Measurements from ENCODE around the gene HOXB5. TPM values are rescaled to one million over a fixed set of nuclear protein-coding genes. Genes with fewer than 3 reads are reported as not detected.
A peak's percentile ranks its signal among the peaks of the same experiment; 100 is the strongest.

Gene HOXB5
- total and polyA plus RNA-seq, 2 experiments from 2014 or later = 0.27 to 4.4 TPM

DNA sequence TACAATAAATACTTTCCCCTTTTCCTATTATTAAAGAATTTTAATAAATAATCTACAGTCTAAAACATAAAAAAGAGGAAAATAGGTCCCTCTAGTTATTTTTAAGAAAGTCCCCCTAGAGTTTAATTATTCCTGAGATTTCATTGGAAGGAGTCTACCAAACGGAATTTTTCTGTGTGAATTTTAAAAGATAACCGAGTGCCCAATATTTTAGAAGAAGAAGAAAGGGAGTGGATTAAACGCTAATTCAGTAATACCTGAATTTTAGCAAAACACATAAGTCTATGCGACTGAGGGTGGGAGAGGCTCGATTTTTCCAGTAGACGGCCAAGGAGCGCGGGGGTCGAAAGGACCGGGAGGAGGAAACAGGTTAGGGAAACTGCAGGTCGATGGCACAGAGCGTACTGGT is 50.9 kb downstream of the HOXB5 start:
- H3K79me2 ChIP-seq = peaks cover 20% of the 10 kb centered on the region
- peak overlapping the region; percentile 91 for H3K4me2 ChIP-seq
- H2AFZ ChIP-seq = no peak overlapping the region

DNA sequence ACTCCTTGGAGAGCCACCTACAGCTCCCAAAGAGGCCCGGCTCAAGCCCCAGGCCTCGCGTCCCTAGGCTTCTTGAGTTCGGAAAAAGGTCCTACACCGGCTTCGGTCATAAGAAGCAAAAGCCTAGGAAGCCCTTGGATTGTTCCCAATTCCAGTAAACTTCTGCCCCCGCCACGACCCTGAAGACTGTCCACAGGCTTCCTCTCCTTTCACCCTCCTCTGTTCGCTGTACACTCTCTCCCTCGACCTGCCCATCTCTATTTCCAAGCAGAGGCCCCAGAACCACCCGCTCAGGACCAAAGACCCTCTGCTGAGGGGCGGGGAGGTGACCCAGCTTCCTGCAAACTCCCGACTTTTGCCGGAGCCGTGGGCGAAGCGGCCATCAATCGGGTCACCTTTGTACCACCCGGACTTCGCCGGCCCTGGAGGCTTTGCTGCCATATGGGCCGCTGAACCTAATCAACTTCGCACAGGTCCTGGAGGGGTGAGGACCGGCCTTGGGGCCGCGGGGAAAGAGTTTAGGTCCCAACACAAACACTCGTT is 51.4 kb downstream of the HOXB5 start:
- DNase-seq (ENCODE audit: low spot score) = no peak
- H4K20me1 ChIP-seq (ENCODE audit: insufficient read depth, poor library complexity, severe bottlenecking) = no peaks in the 10 kb centered on the region
- peaks cover 79% of the 10 kb centered on the region for H3K27me3 ChIP-seq
- 19% methylated on average over 27 of the region's 27 CpGs for WGBS (ENCODE audit: low lambda C conversion rate, missing lambda C conversion rate)
- H3K36me3 ChIP-seq (replicated peaks; ENCODE audit: insufficient read depth, low read depth) = no peaks in the 10 kb centered on the region
- H3K79me2 ChIP-seq = peaks cover 20% of the 10 kb centered on the region
- peaks cover 14% of the 10 kb centered on the region for H3K4me1 ChIP-seq (ENCODE audit: insufficient read depth)
- peak overlapping the region; percentile 91 for H3K4me2 ChIP-seq
- H3K4me3 ChIP-seq = no peak overlapping the region
- peak overlapping the region; percentile 96 for H3K27ac ChIP-seq
- H2AFZ ChIP-seq = no peak overlapping the region
- no peaks in the 10 kb centered on the region for H3K9me3 ChIP-seq (ENCODE audit: low read depth)
- TF ChIP-seq EZH2 (IDR thresholded peaks at IDR 0.05; ENCODE audit: borderline replicate concordance) = peak; percentile 76
- peak; percentile 70 for TF ChIP-seq EZH2phosphoT487 (IDR thresholded peaks at IDR 0.05; ENCODE audit: low read depth, severe bottlenecking, unreplicated experiment)
- TF ChIP-seq, protein P1, sequence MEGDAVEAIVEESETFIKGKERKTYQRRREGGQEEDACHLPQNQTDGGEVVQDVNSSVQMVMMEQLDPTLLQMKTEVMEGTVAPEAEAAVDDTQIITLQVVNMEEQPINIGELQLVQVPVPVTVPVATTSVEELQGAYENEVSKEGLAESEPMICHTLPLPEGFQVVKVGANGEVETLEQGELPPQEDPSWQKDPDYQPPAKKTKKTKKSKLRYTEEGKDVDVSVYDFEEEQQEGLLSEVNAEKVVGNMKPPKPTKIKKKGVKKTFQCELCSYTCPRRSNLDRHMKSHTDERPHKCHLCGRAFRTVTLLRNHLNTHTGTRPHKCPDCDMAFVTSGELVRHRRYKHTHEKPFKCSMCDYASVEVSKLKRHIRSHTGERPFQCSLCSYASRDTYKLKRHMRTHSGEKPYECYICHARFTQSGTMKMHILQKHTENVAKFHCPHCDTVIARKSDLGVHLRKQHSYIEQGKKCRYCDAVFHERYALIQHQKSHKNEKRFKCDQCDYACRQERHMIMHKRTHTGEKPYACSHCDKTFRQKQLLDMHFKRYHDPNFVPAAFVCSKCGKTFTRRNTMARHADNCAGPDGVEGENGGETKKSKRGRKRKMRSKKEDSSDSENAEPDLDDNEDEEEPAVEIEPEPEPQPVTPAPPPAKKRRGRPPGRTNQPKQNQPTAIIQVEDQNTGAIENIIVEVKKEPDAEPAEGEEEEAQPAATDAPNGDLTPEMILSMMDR (IDR thresholded peaks at IDR 0.05; ENCODE audit: poor library complexity) = no peak
- no peaks in the 10 kb centered on the region for H3K9me2 ChIP-seq (replicated peaks; ENCODE audit: insufficient read depth)

More for the DNA sequence above, 50.9 kb downstream of the HOXB5 start:
- no peaks in the 10 kb centered on the region for H3K9me3 ChIP-seq (ENCODE audit: low read depth)
- WGBS (ENCODE audit: low lambda C conversion rate, missing lambda C conversion rate) = 17% methylated on average over 12 of the region's 12 CpGs
- H4K20me1 ChIP-seq (ENCODE audit: insufficient read depth, poor library complexity, severe bottlenecking) = no peaks in the 10 kb centered on the region
- peaks cover 16% of the 10 kb centered on the region for H3K4me1 ChIP-seq (ENCODE audit: insufficient read depth)
- H3K9me2 ChIP-seq (replicated peaks; ENCODE audit: insufficient read depth) = no peaks in the 10 kb centered on the region
- TF ChIP-seq, protein P1 (IDR thresholded peaks at IDR 0.05; ENCODE audit: poor library complexity) = no peak
- TF ChIP-seq EZH2phosphoT487 (IDR thresholded peaks at IDR 0.05; ENCODE audit: low read depth, severe bottlenecking, unreplicated experiment) = no peak
- TF ChIP-seq EZH2 (IDR thresholded peaks at IDR 0.05; ENCODE audit: borderline replicate concordance) = peak; percentile 60
- H3K27me3 ChIP-seq = peaks cover 78% of the 10 kb centered on the region
- peak overlapping the region; percentile 52 for H3K4me3 ChIP-seq
- DNase-seq (ENCODE audit: low spot score) = no peak
- H3K36me3 ChIP-seq (replicated peaks; ENCODE audit: insufficient read depth, low read depth) = no peaks in the 10 kb centered on the region
- H3K27ac ChIP-seq = peak overlapping the region; percentile 96

DNA sequence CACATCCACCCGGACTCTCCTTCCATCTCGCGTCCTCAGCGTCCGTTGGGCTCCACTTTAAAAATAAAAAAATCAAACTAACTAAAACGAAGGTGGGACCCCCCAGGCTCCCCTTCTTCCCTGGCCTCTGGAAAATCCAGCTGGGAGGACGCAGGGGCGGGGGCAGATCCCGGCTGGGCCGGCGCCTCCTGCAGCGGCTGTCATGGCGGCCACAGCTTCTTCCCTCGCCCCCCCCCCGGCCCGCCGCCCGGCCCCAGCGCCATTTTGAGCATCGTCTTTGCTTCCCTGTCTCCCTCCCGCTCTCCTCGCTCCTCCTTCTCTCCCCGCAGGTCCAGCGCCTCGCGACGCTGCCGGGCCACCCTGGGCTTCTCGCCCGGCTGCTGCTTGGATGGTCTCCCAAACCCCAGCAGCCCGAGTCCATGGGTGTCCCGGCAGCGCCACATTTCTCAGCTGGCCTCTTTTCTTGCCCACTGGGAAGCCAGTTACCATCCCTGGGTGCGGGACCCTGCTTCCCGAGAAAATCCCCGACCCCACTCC is 51.9 kb downstream of the HOXB5 start:
- peak overlapping the region; percentile 53 for H2AFZ ChIP-seq
- H3K4me3 ChIP-seq = peak overlapping the region; percentile 28
- H3K27ac ChIP-seq = peak overlapping the region; percentile 96
- no peaks in the 10 kb centered on the region for H3K36me3 ChIP-seq (replicated peaks; ENCODE audit: insufficient read depth, low read depth)
- peaks cover 14% of the 10 kb centered on the region for H3K4me1 ChIP-seq (ENCODE audit: insufficient read depth)
- TF ChIP-seq EZH2 (IDR thresholded peaks at IDR 0.05; ENCODE audit: borderline replicate concordance) (peak; percentile 21), EZH2phosphoT487 (IDR thresholded peaks at IDR 0.05; ENCODE audit: low read depth, severe bottlenecking, unreplicated experiment) (no peak)
- TF ChIP-seq, protein P1 (IDR thresholded peaks at IDR 0.05; ENCODE audit: poor library complexity) = no peak
- H3K4me2 ChIP-seq = peak overlapping the region; percentile 91
- H4K20me1 ChIP-seq (ENCODE audit: insufficient read depth, poor library complexity, severe bottlenecking) = no peaks in the 10 kb centered on the region
- H3K79me2 ChIP-seq = peaks cover 20% of the 10 kb centered on the region
- 6% methylated on average over 23 of the region's 36 CpGs for WGBS (ENCODE audit: low lambda C conversion rate, missing lambda C conversion rate)
- no peaks in the 10 kb centered on the region for H3K9me3 ChIP-seq (ENCODE audit: low read depth)
- no peaks in the 10 kb centered on the region for H3K9me2 ChIP-seq (replicated peaks; ENCODE audit: insufficient read depth)
- peaks cover 77% of the 10 kb centered on the region for H3K27me3 ChIP-seq
- peak; percentile 50 for DNase-seq (ENCODE audit: low spot score)

MicroRNAs encoded within 50 kb of the gene (microRNA counts, 767-probe panel; counts per million panel counts)
- 6,968 counts per million, percentile 36 among the panel's probes with 10 or more counts for microRNA hsa-miR-10a-5p

Small RNA genes lying within 50 kb of the gene (microRNA-seq; reads per million reads assigned to microRNA genes)
- 4.5 reads per million, percentile 5 among the genes with 10 or more reads in this experiment for gene MIR196A1

Small RNA genes lying within 50 kb of the gene (small RNA-seq; reads per million reads assigned to genes)
- 0.22 reads per million for gene MIR196A1

Other genes with a start within 250 kb of the HOXB5 start
- 1.8 and 3.0 TPM in 2 replicates for gene SKAP1, start 163.6 kb downstream of the HOXB5 start, total RNA-seq
- gene SKAP1, start 163.6 kb downstream of the HOXB5 start, polyA plus RNA-seq = 1.4 and 4.1 TPM in 2 replicates
- gene HOXB1, start 62.8 kb downstream of the HOXB5 start, total RNA-seq = not detected in 2 replicates
- not detected in 2 replicates for gene HOXB1, start 62.8 kb downstream of the HOXB5 start, polyA plus RNA-seq
- gene HOXB2, start 48.7 kb downstream of the HOXB5 start, total RNA-seq = 5.6 and 6.7 TPM in 2 replicates
- 20.7 and 29.9 TPM in 2 replicates for gene HOXB2, start 48.7 kb downstream of the HOXB5 start, polyA plus RNA-seq
- 1.4 and 2.2 TPM in 2 replicates for gene HOXB4, start 15.4 kb downstream of the HOXB5 start, total RNA-seq
- 1.8 and 2.0 TPM in 2 replicates for gene HOXB4, start 15.4 kb downstream of the HOXB5 start, polyA plus RNA-seq
- 1.8 and 5.9 TPM in 2 replicates for gene HOXB3, start 3.5 kb downstream of the HOXB5 start, total RNA-seq
- 1.8 and 4.0 TPM in 2 replicates for gene HOXB3, start 3.5 kb downstream of the HOXB5 start, polyA plus RNA-seq
- 4.1 and 4.8 TPM in 2 replicates for gene HOXB6, start 11.2 kb upstream of the HOXB5 start, total RNA-seq
- gene HOXB6, start 11.2 kb upstream of the HOXB5 start, polyA plus RNA-seq = 7.7 and 12.9 TPM in 2 replicates
- gene HOXB7, start 17.2 kb upstream of the HOXB5 start, total RNA-seq = 4.1 and 6.7 TPM in 2 replicates
- 13.7 and 15.9 TPM in 2 replicates for gene HOXB7, start 17.2 kb upstream of the HOXB5 start, polyA plus RNA-seq
- gene HOXB8, start 21.5 kb upstream of the HOXB5 start, total RNA-seq = 0.57 and 1.6 TPM in 2 replicates
- 0.31 and 1.3 TPM in 2 replicates for gene HOXB8, start 21.5 kb upstream of the HOXB5 start, polyA plus RNA-seq
- gene HOXB9, start 32.6 kb upstream of the HOXB5 start, total RNA-seq = 1.5 and 2.1 TPM in 2 replicates
- 0.73 and 2.5 TPM in 2 replicates for gene HOXB9, start 32.6 kb upstream of the HOXB5 start, polyA plus RNA-seq
- gene PRAC1, start 128.7 kb upstream of the HOXB5 start, total RNA-seq = not detected in 2 replicates
- gene PRAC1, start 128.7 kb upstream of the HOXB5 start, polyA plus RNA-seq = not detected in 2 replicates
- not detected in 2 replicates for gene PRAC2, start 129.4 kb upstream of the HOXB5 start, total RNA-seq
- 1.5 TPM in 1 of 2 replicates, not detected in the other for gene PRAC2, start 129.4 kb upstream of the HOXB5 start, polyA plus RNA-seq
- gene HOXB13, start 135.0 kb upstream of the HOXB5 start, total RNA-seq = 0.13 and 0.20 TPM in 2 replicates
- gene HOXB13, start 135.0 kb upstream of the HOXB5 start, polyA plus RNA-seq = 0.28 and 0.40 TPM in 2 replicates
- gene TTLL6, start 223.4 kb upstream of the HOXB5 start, total RNA-seq = 0.28 and 0.30 TPM in 2 replicates
- gene TTLL6, start 223.4 kb upstream of the HOXB5 start, polyA plus RNA-seq = not detected in 2 replicates
- 68.8 and 76.3 TPM in 2 replicates for gene CALCOCO2, start 237.3 kb upstream of the HOXB5 start, total RNA-seq
- 63.4 and 79.2 TPM in 2 replicates for gene CALCOCO2, start 237.3 kb upstream of the HOXB5 start, polyA plus RNA-seq